NCI-H748 (cell line): ENCODE results near the gene DCBLD1.

Source experiments
- DNase-seq: peaks from one replicate; lab custom pipeline; 2025; ENCODE audit not compliant: unreplicated experiment; lab: John Stamatoyannopoulos, UW

Gene DCBLD1

GRCh38 chr6:117525607-117526006, 43.1 kb downstream of the DCBLD1 start:
- DNase-seq = no peak

- no peak for DNase-seq
Observed at GRCh38 chr6:117530467-117531242, 48.2 kb downstream of the DCBLD1 start.

GRCh38 chr6:117531346-117531745, 48.9 kb downstream of the DCBLD1 start:
- no peak for DNase-seq

- DNase-seq = no peak
Observed at GRCh38 chr6:117531809-117532725, 49.6 kb downstream of the DCBLD1 start.

GRCh38 chr6:117533775-117534174, 51.3 kb downstream of the DCBLD1 start:
- DNase-seq = no peak

GRCh38 chr6:117534974-117535373, 52.5 kb downstream of the DCBLD1 start:
- DNase-seq = no peak

- no peak for DNase-seq
Observed at GRCh38 chr6:117536317-117536716, 53.8 kb downstream of the DCBLD1 start.

GRCh38 chr6:117538615-117539014, 56.1 kb downstream of the DCBLD1 start:
- DNase-seq = no peak

GRCh38 chr6:117540670-117541069, 58.2 kb downstream of the DCBLD1 start:
- no peak for DNase-seq

- DNase-seq = no peak
Observed at GRCh38 chr6:117542493-117542892, 60.0 kb downstream of the DCBLD1 start.

- no peak for DNase-seq
Observed at GRCh38 chr6:117544716-117545115, 62.2 kb downstream of the DCBLD1 start.

GRCh38 chr6:117545161-117545595, 62.7 kb downstream of the DCBLD1 start:
- DNase-seq = peak; percentile 21

GRCh38 chr6:117546674-117547073, 64.2 kb downstream of the DCBLD1 start:
- DNase-seq = no peak

GRCh38 chr6:117547688-117548621, 65.5 kb downstream of the DCBLD1 start:
- DNase-seq = no peak

- DNase-seq = peak; percentile 40
Observed at GRCh38 chr6:117548797-117549301, 66.4 kb downstream of the DCBLD1 start.

- no peak for DNase-seq
Observed at GRCh38 chr6:117549611-117550010, 67.1 kb downstream of the DCBLD1 start.

GRCh38 chr6:117550078-117550600, 67.7 kb downstream of the DCBLD1 start:
- no peak for DNase-seq

- DNase-seq = no peak
Observed at GRCh38 chr6:117550618-117551242, 68.3 kb downstream of the DCBLD1 start.

- no peak for DNase-seq
Observed at GRCh38 chr6:117552618-117553017, 70.1 kb downstream of the DCBLD1 start.

GRCh38 chr6:117553142-117553541, 70.7 kb downstream of the DCBLD1 start:
- DNase-seq = no peak
